Fibroblast of lung (primary cell): Measurements from ENCODE around the gene LSAMP. TPM values are rescaled to one million over a fixed set of nuclear protein-coding genes. Genes with fewer than 3 reads are reported as not detected.

Source experiments
- DNase-seq, 2 donors: peaks; one replicate each; pipeline versions ENCODE4 v3.0.0 to v3.0.0-alpha.2; 2010; ENCODE audit warnings: low read depth in 2 of 2
- H2AFZ ChIP-seq: 2 replicates; pipeline ENCODE4 v1.5.1; 2012; ENCODE audit warnings: low read length, control low read depth, inconsistent platforms
- H3K27ac ChIP-seq: 2 replicates; pipeline ENCODE4 v1.5.1; 2011; ENCODE audit warnings: low read length, control low read depth; ENCODE audit not compliant: insufficient read depth
- H3K27me3 ChIP-seq: 2 replicates; pipeline ENCODE4 v1.5.1; 2011; ENCODE audit warnings: mild to moderate bottlenecking, low read length; ENCODE audit not compliant: control insufficient read depth, insufficient read depth
- H3K36me3 ChIP-seq: 2 replicates; pipeline ENCODE4 v1.5.1; 2011; ENCODE audit warnings: low read length; ENCODE audit not compliant: control insufficient read depth, insufficient read depth
- H3K4me1 ChIP-seq: 2 replicates; pipeline ENCODE4 v1.5.1; 2011; ENCODE audit warnings: low read length; ENCODE audit not compliant: control insufficient read depth, insufficient read depth; ENCODE audit errors: extremely low read depth
- H3K4me2 ChIP-seq: 2 replicates; pipeline ENCODE4 v1.5.1; 2011; ENCODE audit warnings: low read length, control low read depth; ENCODE audit not compliant: insufficient read depth; ENCODE audit errors: extremely low read depth
- H3K4me3 ChIP-seq, 4 experiments: fragments of 200-600 bp in 1 of 4; sonication (generic) in 1 of 4; replicated peaks in 1 of 4; 2 replicates each; pipeline ENCODE4 v1.5.1; 2011 to 2016; ENCODE audit warnings: low read length in 4 of 4, low read depth in 3 of 4, mild to moderate bottlenecking in 3 of 4, control low read depth in 2 of 4, inconsistent platforms in 1 of 4, mixed read lengths in 1 of 4; ENCODE audit not compliant: insufficient read depth in 1 of 4; ENCODE audit errors: control extremely low read depth in 1 of 4
- H3K79me2 ChIP-seq: 2 replicates; pipeline ENCODE4 v1.5.1; 2012; ENCODE audit warnings: mild to moderate bottlenecking, low read length, inconsistent platforms; ENCODE audit not compliant: control insufficient read depth, insufficient read depth
- H3K9ac ChIP-seq: 2 replicates; pipeline ENCODE4 v1.5.1; 2011; ENCODE audit warnings: mild to moderate bottlenecking, low read length, control low read depth; ENCODE audit not compliant: insufficient read depth
- H3K9me3 ChIP-seq: 2 replicates; pipeline ENCODE4 v1.5.1; 2012; ENCODE audit warnings: low read depth, low read length; ENCODE audit not compliant: control insufficient read depth, insufficient read depth
- H4K20me1 ChIP-seq: 2 replicates; pipeline ENCODE4 v1.5.1; 2011; ENCODE audit warnings: low read length; ENCODE audit not compliant: control insufficient read depth, insufficient read depth; ENCODE audit errors: extremely low read depth
- EZH2 ChIP-seq: IDR thresholded peaks from 2 replicates; pipeline ENCODE4 v1.5.1; 2012; ENCODE audit warnings: low read length, control low read depth, mild to moderate bottlenecking; ENCODE audit errors: missing control alignments
- polyA plus RNA-seq, 2 donors: library from polyadenylated mRNA; depleted of rRNA in 1 of 2; stranded (reverse) in 1 of 2; unstranded in 1 of 2; fragments of >200 nt; gene quantifications; 2 replicates each; pipeline ENCODE4 v1.2.1, GENCODE V29; 2011 to 2012; ENCODE audit warnings: missing spikeins in 1 of 2
- total RNA-seq: library from RNA; depleted of rRNA; stranded (reverse); fragments of >200 nt; gene quantifications from 2 replicates; pipeline ENCODE4 v1.2.1, GENCODE V29; 2014
- TF ChIP-seq, protein P1 (sequence below), 2 donors: IDR thresholded peaks in 1 of 2; conservative IDR thresholded peaks in 1 of 2; 1 replicate in 1 of 2; 2 replicates in 1 of 2; pipeline ENCODE4 v1.5.1; 2011 to 2012; ENCODE audit warnings: low read length in 2 of 2, control low read depth in 1 of 2, inconsistent platforms in 1 of 2, low read depth in 1 of 2, mild to moderate bottlenecking in 1 of 2

The LSAMP gene
- total and polyA plus RNA-seq, 2 donors (not counting 1 experiment from before 2014, with no cell fraction given) = 4.8 to 5.9 TPM

DNA sequence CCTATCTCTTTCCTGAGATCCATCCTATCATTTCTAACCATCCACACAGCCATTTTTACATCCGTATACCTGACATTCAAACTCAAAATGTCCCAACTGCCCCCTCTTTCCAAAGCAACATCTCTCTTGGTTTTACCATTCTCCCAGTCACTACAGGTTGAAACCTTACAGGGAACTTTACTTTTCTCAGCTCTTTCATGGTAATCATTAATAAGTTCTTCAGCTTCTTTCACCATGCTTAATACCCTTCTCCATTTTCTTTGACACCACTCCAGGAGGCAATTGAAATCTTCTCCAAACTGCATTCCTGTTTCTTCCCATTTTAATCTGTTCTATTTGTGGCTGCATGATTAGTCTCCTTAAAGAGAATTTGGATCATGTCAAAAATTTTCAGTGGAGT, 469.5 kb downstream of the LSAMP start:
- peak in 1 of 2 donors; percentile 21 for DNase-seq
- Histone ChIP-seq H2AFZ (no peak overlapping the region), H3K9me3 (no peaks in the 10 kb centered on the region), H3K27me3 (no peaks in the 10 kb centered on the region), H3K36me3 (no peaks in the 10 kb centered on the region), H3K79me2 (no peaks in the 10 kb centered on the region), H4K20me1 (no peaks in the 10 kb centered on the region), H3K4me2 (no peak overlapping the region), H3K4me1 (no peaks in the 10 kb centered on the region), H3K4me3 (no peak overlapping the region), H3K27ac (no peak overlapping the region), H3K9ac (no peak overlapping the region)
- no peak for TF ChIP-seq EZH2
- TF ChIP-seq, protein P1, sequence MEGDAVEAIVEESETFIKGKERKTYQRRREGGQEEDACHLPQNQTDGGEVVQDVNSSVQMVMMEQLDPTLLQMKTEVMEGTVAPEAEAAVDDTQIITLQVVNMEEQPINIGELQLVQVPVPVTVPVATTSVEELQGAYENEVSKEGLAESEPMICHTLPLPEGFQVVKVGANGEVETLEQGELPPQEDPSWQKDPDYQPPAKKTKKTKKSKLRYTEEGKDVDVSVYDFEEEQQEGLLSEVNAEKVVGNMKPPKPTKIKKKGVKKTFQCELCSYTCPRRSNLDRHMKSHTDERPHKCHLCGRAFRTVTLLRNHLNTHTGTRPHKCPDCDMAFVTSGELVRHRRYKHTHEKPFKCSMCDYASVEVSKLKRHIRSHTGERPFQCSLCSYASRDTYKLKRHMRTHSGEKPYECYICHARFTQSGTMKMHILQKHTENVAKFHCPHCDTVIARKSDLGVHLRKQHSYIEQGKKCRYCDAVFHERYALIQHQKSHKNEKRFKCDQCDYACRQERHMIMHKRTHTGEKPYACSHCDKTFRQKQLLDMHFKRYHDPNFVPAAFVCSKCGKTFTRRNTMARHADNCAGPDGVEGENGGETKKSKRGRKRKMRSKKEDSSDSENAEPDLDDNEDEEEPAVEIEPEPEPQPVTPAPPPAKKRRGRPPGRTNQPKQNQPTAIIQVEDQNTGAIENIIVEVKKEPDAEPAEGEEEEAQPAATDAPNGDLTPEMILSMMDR (conservative IDR thresholded peaks at IDR 0.05 in 1 of 2, IDR thresholded peaks at IDR 0.05 in 1 of 2; ENCODE audit: low read depth in 1 of 2, low read length in 2 of 2) = no peak

DNA sequence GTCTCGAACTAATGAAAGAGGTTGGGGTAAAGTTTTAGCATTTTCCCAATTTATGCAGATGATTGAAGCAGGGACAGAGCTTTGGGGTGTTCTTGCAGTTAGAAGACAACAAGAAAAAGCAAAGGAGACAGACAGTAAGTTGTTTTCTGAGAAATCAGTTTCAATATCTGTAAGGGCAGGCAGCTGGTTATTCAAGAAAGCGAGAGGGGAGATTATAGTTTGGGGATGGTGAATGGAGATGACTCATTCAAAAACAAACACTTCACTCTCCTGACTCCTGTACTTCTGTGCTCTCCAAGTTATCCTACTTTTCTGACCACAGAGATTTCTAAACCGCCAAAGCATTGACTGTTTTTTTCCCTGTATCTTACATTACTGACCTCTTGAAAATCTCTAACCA, 469.9 kb downstream of the LSAMP start:
- peak overlapping the region; percentile 23 for H3K4me2 ChIP-seq
- no peaks in the 10 kb centered on the region for H3K36me3 ChIP-seq
- peak; percentile 83 to 94 for DNase-seq
- no peak overlapping the region for H3K27ac ChIP-seq
- H4K20me1 ChIP-seq = no peaks in the 10 kb centered on the region
- H3K9me3 ChIP-seq = no peaks in the 10 kb centered on the region
- H3K4me1 ChIP-seq = no peaks in the 10 kb centered on the region
- no peak overlapping the region for H2AFZ ChIP-seq
- no peak overlapping the region for H3K9ac ChIP-seq
- H3K79me2 ChIP-seq = no peaks in the 10 kb centered on the region
- TF ChIP-seq EZH2 = no peak
- TF ChIP-seq, protein P1 (conservative IDR thresholded peaks at IDR 0.05 in 1 of 2, IDR thresholded peaks at IDR 0.05 in 1 of 2; ENCODE audit: low read depth in 1 of 2, low read length in 2 of 2) = no peak
- H3K4me3 ChIP-seq = no peak overlapping the region
- H3K27me3 ChIP-seq = no peaks in the 10 kb centered on the region

DNA sequence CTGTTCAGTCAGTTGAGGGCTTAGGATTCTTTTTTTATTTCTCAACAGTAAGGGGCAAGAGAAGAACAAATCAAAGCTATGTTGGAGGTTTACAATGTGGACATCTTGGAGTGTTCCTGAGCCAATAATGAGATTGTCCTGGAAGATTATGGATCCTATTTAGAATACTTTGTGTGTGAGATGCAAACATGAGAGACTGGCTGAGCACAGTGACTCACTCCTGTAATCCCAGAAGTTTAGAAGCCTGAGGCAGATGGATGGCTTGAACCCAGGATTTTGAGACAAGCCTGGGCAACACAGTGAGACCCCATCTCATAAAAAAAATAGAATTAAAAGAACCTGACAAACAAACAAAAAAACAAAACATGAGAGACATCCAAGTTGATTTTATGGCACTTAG, 470.3 kb downstream of the LSAMP start:
- no peaks in the 10 kb centered on the region for H3K9me3 ChIP-seq
- no peak for TF ChIP-seq EZH2
- TF ChIP-seq, protein P1 (conservative IDR thresholded peaks at IDR 0.05 in 1 of 2, IDR thresholded peaks at IDR 0.05 in 1 of 2; ENCODE audit: low read depth in 1 of 2, low read length in 2 of 2) = no peak
- H3K36me3 ChIP-seq = no peaks in the 10 kb centered on the region
- no peaks in the 10 kb centered on the region for H3K4me1 ChIP-seq
- peak; percentile 10 to 34 for DNase-seq
- H3K27ac ChIP-seq = no peak overlapping the region
- H4K20me1 ChIP-seq = no peaks in the 10 kb centered on the region
- H3K9ac ChIP-seq = no peak overlapping the region
- no peaks in the 10 kb centered on the region for H3K27me3 ChIP-seq
- H3K4me3 ChIP-seq = no peak overlapping the region
- H3K79me2 ChIP-seq = no peaks in the 10 kb centered on the region
- H2AFZ ChIP-seq = no peak overlapping the region
- peak overlapping the region; percentile 23 for H3K4me2 ChIP-seq
